KMS-11 (cell line): ENCODE data around the gene TYW5.

ENCODE experiments used
- H2AFZ ChIP-seq: fragments of 200-600 bp; sonication (generic); 2 replicates; pipeline ENCODE4 v1.6.1; 2016; ENCODE audit warnings: antibody characterized with exemption, mixed run types, low read depth
- H3K27ac ChIP-seq: fragments of 200-600 bp; sonication (generic); 2 replicates; pipeline ENCODE4 v1.6.1; 2016; ENCODE audit warnings: mild to moderate bottlenecking, mixed run types
- H3K27me3 ChIP-seq: fragments of 200-600 bp; sonication (generic); 2 replicates; pipeline ENCODE4 v1.6.1; 2017; ENCODE audit warnings: mild to moderate bottlenecking, low read depth, mixed run types, moderate library complexity; ENCODE audit not compliant: insufficient read depth
- H3K36me3 ChIP-seq: fragments of 200-600 bp; sonication (generic); 2 replicates; pipeline ENCODE4 v1.6.1; 2017; ENCODE audit warnings: mild to moderate bottlenecking, mixed run types; ENCODE audit not compliant: insufficient read depth
- H3K4me1 ChIP-seq: fragments of 200-600 bp; sonication (generic); 2 replicates; pipeline ENCODE4 v1.6.1; 2016; ENCODE audit warnings: mild to moderate bottlenecking, low read depth, mixed run types; ENCODE audit not compliant: poor library complexity, severe bottlenecking
- H3K4me2 ChIP-seq: fragments of 200-600 bp; sonication (generic); 2 replicates; pipeline ENCODE4 v1.7.0; 2016; ENCODE audit warnings: mild to moderate bottlenecking, mixed run types
- H3K4me3 ChIP-seq: fragments of 200-600 bp; sonication (generic); IDR thresholded peaks from 2 replicates; pipeline ENCODE4 v1.6.1; 2017; ENCODE audit warnings: low read depth, low read length, mixed read lengths; ENCODE audit not compliant: insufficient read depth
- H3K79me2 ChIP-seq: fragments of 200-600 bp; sonication (generic); 2 replicates; pipeline ENCODE4 v1.6.1; 2016; ENCODE audit warnings: low read depth, mixed run types; ENCODE audit not compliant: insufficient read depth
- H3K9ac ChIP-seq: fragments of 200-600 bp; sonication (generic); 2 replicates; pipeline ENCODE4 v1.6.1; 2016; ENCODE audit warnings: mild to moderate bottlenecking, mixed run types
- H4K20me1 ChIP-seq: fragments of 200-600 bp; sonication (generic); 2 replicates; pipeline ENCODE4 v1.6.1; 2016; ENCODE audit warnings: mild to moderate bottlenecking, mixed run types; ENCODE audit not compliant: insufficient read depth
- TF ChIP-seq, protein P1 (sequence below): fragments of 200-600 bp; sonication (generic); conservative IDR thresholded peaks from 2 replicates; pipeline ENCODE4 v1.6.1; 2017; ENCODE audit warnings: low read depth, mild to moderate bottlenecking, antibody characterized with exemption, low read length, moderate library complexity, mixed read lengths

The TYW5 gene

GRCh38 chr2:199955007-199955338 is 318 bp downstream of the TYW5 start:
- Histone ChIP-seq H3K27ac (peak overlapping the region; percentile 89), H4K20me1 (no peaks in the 10 kb centered on the region), H3K79me2 (peaks cover 69% of the 10 kb centered on the region), H2AFZ (peak overlapping the region; percentile 82), H3K27me3 (no peaks in the 10 kb centered on the region), H3K9ac (peak overlapping the region; percentile 89), H3K4me3 (no peak overlapping the region), H3K36me3 (peaks cover 6% of the 10 kb centered on the region; the same call in 1 of the 2 replicates), H3K4me1 (peaks cover 43% of the 10 kb centered on the region), H3K4me2 (peak overlapping the region; percentile 72)
- TF ChIP-seq, protein P1, sequence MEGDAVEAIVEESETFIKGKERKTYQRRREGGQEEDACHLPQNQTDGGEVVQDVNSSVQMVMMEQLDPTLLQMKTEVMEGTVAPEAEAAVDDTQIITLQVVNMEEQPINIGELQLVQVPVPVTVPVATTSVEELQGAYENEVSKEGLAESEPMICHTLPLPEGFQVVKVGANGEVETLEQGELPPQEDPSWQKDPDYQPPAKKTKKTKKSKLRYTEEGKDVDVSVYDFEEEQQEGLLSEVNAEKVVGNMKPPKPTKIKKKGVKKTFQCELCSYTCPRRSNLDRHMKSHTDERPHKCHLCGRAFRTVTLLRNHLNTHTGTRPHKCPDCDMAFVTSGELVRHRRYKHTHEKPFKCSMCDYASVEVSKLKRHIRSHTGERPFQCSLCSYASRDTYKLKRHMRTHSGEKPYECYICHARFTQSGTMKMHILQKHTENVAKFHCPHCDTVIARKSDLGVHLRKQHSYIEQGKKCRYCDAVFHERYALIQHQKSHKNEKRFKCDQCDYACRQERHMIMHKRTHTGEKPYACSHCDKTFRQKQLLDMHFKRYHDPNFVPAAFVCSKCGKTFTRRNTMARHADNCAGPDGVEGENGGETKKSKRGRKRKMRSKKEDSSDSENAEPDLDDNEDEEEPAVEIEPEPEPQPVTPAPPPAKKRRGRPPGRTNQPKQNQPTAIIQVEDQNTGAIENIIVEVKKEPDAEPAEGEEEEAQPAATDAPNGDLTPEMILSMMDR = no peak

- no peak overlapping the region for H3K4me3 ChIP-seq
- no peak overlapping the region for H2AFZ ChIP-seq
- no peaks in the 10 kb centered on the region for H4K20me1 ChIP-seq
- peaks cover 39% of the 10 kb centered on the region for H3K79me2 ChIP-seq
- H3K27ac ChIP-seq = no peak overlapping the region
- peaks cover 26% of the 10 kb centered on the region for H3K4me1 ChIP-seq
- TF ChIP-seq, protein P1 = no peak
- no peak overlapping the region for H3K9ac ChIP-seq
- H3K36me3 ChIP-seq = no peaks in the 10 kb centered on the region
- no peak overlapping the region for H3K4me2 ChIP-seq
- H3K27me3 ChIP-seq = no peaks in the 10 kb centered on the region
These were observed 4.3 kb downstream of the TYW5 start for GRCh38 chr2:199951023-199951422.

- Histone ChIP-seq H3K4me3 (no peak overlapping the region), H3K4me2 (no peak overlapping the region), H3K4me1 (peaks cover 26% of the 10 kb centered on the region), H2AFZ (no peak overlapping the region), H3K9ac (no peak overlapping the region), H3K27me3 (no peaks in the 10 kb centered on the region), H4K20me1 (no peaks in the 10 kb centered on the region), H3K36me3 (no peaks in the 10 kb centered on the region), H3K27ac (no peak overlapping the region), H3K79me2 (peaks cover 33% of the 10 kb centered on the region)
- TF ChIP-seq, protein P1 = no peak
These were observed 4.9 kb downstream of the TYW5 start for GRCh38 chr2:199950396-199950795.

- Histone ChIP-seq H3K36me3 (no peaks in the 10 kb centered on the region; the same call in 1 of the 2 replicates), H3K27ac (no peak overlapping the region), H3K79me2 (peaks cover under 1% of the 10 kb centered on the region; the same call in 1 of the 2 replicates)
These were observed 8.5 kb downstream of the TYW5 start for GRCh38 chr2:199946836-199947235.

More at GRCh38 chr2:199946836-199947235, 8.5 kb downstream of the TYW5 start:
- Histone ChIP-seq H3K9ac (no peak overlapping the region), H3K27me3 (no peaks in the 10 kb centered on the region), H3K4me1 (peaks cover 12% of the 10 kb centered on the region), H2AFZ (no peak overlapping the region), H3K4me2 (no peak overlapping the region), H4K20me1 (no peaks in the 10 kb centered on the region), H3K4me3 (no peak overlapping the region)
- TF ChIP-seq, protein P1 = no peak
